UCSD-AML1 (cell line): ENCODE data around the gene CCDC86.
"Not testable (repeated sequence)": the region's sequence is repeated elsewhere in the genome, so short reads cannot be mapped to it uniquely, and the experiment has no call there.

ENCODE experiments used
- DNase-seq: peaks from one replicate; lab custom pipeline; 2025; ENCODE audit not compliant: unreplicated experiment; lab: John Stamatoyannopoulos, UW

The CCDC86 gene, protein sequence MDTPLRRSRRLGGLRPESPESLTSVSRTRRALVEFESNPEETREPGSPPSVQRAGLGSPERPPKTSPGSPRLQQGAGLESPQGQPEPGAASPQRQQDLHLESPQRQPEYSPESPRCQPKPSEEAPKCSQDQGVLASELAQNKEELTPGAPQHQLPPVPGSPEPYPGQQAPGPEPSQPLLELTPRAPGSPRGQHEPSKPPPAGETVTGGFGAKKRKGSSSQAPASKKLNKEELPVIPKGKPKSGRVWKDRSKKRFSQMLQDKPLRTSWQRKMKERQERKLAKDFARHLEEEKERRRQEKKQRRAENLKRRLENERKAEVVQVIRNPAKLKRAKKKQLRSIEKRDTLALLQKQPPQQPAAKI

DNA sequence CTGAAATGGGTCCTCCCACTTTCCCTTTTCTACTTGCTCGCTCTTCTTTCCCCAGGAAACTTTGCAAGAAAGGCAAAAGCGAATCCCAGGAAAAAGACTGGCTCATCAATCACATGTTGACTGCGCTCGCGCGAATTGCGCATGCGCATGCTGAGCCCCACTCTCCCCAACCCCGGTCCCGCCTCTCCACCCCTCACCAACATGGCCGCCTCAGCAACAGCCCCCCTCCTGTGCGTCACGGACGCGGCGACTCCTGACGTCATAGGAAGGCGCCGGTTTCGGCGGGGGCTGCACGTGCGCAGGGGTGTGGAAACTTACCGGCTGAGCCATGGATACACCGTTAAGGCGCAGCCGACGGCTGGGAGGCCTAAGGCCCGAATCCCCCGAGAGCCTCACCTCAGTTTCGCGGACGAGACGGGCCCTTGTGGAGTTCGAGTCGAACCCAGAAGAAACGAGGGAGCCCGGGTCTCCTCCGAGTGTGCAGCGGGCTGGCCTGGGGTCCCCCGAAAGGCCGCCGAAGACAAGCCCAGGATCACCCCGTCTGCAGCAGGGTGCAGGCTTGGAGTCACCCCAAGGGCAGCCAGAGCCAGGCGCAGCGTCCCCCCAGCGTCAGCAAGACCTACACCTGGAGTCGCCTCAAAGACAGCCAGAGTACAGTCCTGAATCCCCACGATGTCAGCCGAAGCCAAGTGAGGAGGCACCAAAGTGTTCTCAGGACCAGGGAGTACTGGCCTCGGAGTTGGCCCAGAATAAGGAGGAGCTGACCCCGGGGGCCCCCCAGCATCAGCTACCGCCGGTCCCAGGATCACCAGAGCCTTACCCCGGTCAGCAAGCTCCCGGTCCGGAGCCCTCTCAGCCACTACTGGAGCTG, at the start of gene CCDC86:
TSS of gene CCDC86 (plus strand) at position 317 of the 871 bp plus-strand sequence. CDS start at position 329, 12 bp downstream.
- peak; percentile 95 for DNase-seq

- no peak for DNase-seq
Observed at GRCh38 chr11:60792521-60792920, 49.4 kb upstream of the CCDC86 start.

GRCh38 chr11:60795291-60795690, 46.6 kb upstream of the CCDC86 start:
- DNase-seq: no peak

GRCh38 chr11:60797846-60798630, 43.9 kb upstream of the CCDC86 start:
- no peak for DNase-seq

DNA sequence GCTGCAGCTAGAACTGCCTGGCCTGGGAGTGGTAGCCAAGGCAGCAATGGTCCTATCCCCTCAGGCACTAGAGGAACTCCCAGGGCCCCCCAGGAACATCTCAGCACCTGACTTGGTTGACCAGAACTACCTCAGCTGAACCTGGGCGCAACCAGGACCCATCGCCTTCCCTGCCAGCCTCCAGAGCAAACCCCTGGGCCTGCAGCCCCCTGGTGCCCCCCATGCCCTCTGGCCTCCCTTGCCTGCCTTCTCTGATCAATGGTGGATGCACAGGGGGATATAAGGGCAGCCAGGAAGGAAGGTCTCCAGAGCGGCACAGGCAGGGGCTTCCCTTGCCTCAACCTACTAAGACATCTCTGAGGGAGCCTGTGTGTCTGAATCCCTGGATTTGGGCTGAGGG, 43.3 kb upstream of the CCDC86 start:
- no peak for DNase-seq

GRCh38 chr11:60801194-60801593, 40.7 kb upstream of the CCDC86 start:
- no peak for DNase-seq

GRCh38 chr11:60803273-60803936, 38.5 kb upstream of the CCDC86 start:
- no peak for DNase-seq

GRCh38 chr11:60809249-60809648, 32.7 kb upstream of the CCDC86 start:
- no peak for DNase-seq

DNA sequence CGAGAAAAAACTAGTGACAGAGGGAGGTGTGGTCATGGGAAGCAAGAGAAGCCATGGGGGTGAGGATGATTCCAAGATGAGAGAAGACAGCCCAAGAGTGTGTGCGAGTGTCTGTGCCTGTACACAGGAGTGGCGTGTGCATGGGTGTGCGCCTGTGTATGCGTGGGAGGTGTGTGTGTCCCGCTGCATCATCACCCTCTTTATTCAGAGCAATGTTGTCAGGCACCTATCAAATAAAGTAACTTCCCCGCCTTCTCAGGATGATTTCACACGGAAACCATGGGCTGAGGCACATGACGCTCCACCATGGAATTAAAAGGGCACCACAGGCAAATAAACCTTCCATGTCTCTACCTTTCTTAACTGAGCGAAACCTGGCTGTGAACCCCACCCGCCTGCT, 32.2 kb upstream of the CCDC86 start:
- no peak for DNase-seq

DNA sequence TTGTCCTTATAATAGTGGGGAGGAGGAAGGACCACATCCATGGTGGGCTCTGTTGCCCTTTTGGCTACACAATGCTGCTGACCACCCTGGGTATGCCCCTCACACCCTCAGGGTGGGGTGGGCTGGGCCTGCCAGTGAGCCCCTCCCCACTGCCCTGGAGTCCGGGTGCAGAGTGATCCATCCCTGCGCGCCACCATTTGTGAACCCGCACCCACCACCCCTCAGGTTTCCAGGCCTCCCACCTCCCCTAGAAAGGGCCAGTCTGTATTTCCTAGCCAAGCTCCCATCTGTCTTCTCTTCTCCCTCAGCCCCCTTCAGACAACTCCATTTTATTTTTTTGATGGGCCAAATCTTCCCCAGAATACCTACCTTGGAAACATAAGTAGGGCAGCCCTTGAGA, 31.8 kb upstream of the CCDC86 start:
- no peak for DNase-seq

- DNase-seq: peak; percentile 60
Observed at GRCh38 chr11:60810569-60810968, 31.3 kb upstream of the CCDC86 start.

- peak; percentile 17 for DNase-seq
Observed at GRCh38 chr11:60813324-60813723, 28.6 kb upstream of the CCDC86 start.

DNA sequence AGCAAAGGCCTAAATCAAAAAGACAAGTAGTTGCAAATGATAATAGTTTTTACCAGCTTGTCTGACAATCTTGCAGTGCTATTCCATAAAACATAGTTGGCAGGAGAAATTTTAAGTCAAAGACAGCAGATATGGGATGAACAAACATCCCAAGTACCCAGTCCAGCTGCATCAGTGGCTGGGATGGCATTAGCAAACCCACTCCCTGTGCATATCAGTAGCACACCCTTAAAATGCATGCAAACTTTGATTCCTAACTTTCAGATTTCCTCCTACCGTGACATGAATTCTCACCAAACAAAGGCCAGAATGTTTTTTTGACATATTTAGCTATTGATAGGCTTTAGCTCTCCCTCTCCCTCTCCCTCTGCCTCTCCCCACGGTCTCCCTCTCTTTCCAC, 27.8 kb upstream of the CCDC86 start:
- DNase-seq: no peak

GRCh38 chr11:60816590-60817157, 25.2 kb upstream of the CCDC86 start:
- DNase-seq: no peak

GRCh38 chr11:60818057-60818456, 23.9 kb upstream of the CCDC86 start:
- no peak for DNase-seq

GRCh38 chr11:60821827-60822599, 19.9 kb upstream of the CCDC86 start:
- no peak for DNase-seq

- not testable (repeated sequence) for DNase-seq
Observed at GRCh38 chr11:60823745-60824306, 18.1 kb upstream of the CCDC86 start.

GRCh38 chr11:60825118-60825517, 16.8 kb upstream of the CCDC86 start:
- DNase-seq: no peak

GRCh38 chr11:60825790-60826189, 16.1 kb upstream of the CCDC86 start:
- DNase-seq: no peak
